PC-3 (cell line): ENCODE data around the gene PNCK.
"Not testable (repeated sequence)": the region's sequence is repeated elsewhere in the genome, so short reads cannot be mapped to it uniquely, and the experiment has no call there.

Experiments used
- EZH2 ChIP-seq: fragments of 300-600 bp; sonication (generic); IDR thresholded peaks from one replicate; pipeline ENCODE4 v1.6.1; 2017; ENCODE audit warnings: antibody characterized with exemption, mild to moderate bottlenecking, low read length; ENCODE audit not compliant: unreplicated experiment
- TF ChIP-seq, protein P1 (sequence below): fragments of 300-600 bp; sonication (generic); conservative IDR thresholded peaks from 2 replicates; pipeline ENCODE4 v1.5.1; 2017; ENCODE audit warnings: antibody characterized with exemption, low read depth, mild to moderate bottlenecking, low read length

- TF ChIP-seq, protein P1, sequence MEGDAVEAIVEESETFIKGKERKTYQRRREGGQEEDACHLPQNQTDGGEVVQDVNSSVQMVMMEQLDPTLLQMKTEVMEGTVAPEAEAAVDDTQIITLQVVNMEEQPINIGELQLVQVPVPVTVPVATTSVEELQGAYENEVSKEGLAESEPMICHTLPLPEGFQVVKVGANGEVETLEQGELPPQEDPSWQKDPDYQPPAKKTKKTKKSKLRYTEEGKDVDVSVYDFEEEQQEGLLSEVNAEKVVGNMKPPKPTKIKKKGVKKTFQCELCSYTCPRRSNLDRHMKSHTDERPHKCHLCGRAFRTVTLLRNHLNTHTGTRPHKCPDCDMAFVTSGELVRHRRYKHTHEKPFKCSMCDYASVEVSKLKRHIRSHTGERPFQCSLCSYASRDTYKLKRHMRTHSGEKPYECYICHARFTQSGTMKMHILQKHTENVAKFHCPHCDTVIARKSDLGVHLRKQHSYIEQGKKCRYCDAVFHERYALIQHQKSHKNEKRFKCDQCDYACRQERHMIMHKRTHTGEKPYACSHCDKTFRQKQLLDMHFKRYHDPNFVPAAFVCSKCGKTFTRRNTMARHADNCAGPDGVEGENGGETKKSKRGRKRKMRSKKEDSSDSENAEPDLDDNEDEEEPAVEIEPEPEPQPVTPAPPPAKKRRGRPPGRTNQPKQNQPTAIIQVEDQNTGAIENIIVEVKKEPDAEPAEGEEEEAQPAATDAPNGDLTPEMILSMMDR: not testable (repeated sequence)
- not testable (repeated sequence) for TF ChIP-seq EZH2
Measured at GRCh38 chrX:153683486-153683885, 9.9 kb upstream of the PNCK start.
